Middle frontal gyrus (tissue), 1 donor: Measurements from ENCODE around the gene IRAG1.
"Not testable (repeated sequence)": the region's sequence is repeated elsewhere in the genome, so short reads cannot be mapped to it uniquely, and the experiment has no call there.

Source experiments
- DNase-seq: peaks from one replicate; pipeline ENCODE4 v3.0.0-alpha.2; 2015; ENCODE audit warnings: low spot score; ENCODE audit errors: extremely low spot score

The IRAG1 gene

DNA sequence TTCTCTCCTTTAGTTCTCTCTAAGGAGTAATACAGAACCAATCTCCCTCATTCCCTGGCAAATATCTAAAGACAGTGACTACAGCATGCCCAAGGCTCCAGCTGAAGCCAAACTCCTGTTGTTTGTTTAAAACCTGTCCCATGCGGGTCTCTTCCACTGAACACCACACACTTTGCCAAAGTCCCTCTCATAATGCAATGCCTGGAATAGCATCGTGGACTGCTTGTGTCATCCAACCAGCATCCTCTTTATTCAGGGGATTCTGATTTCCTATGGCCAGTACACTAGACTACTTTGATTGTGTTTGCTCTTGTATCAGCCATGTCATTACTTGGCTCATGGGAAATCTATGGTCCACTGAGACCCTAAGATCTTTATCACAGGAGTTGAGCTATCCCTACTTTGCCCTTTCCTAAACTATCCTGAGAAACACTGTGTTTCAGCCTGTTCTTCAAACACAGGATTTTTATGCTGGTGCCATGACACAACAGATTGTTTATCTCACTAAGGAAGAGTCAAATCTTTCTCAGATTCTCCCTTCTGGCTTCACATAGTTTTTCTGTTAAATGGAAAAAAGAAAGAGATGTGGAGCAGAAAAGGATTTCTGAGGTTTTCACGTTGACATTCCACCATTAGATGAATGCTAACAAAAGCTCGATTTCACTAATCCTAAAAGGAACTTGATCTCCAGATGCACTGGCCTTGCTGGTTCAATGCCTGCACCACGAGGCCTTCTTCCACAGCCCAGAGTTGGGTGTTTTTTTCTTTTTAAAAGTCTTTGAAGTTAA, 15.9 kb upstream of the IRAG1 start:
- no peak for DNase-seq

DNA sequence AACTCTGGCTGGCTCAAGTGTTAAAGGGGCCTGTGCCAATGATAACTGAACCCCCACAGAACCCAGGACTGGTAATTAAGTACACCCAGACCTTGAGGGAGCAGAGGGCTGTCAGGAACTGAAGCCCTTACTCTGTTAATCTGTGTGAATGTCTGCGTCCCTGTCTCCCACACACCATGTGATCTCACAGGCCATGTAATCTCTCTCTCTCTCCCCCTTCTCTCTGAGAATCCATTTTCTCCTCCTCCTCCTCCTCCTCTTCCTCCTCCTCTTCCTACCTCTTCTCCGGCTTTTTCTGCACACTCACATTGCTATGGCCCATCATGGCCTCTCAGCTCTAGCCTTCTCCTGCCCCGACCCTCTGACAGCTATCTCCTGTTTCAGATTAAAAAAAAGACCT, 14.6 kb upstream of the IRAG1 start:
- no peak for DNase-seq

DNA sequence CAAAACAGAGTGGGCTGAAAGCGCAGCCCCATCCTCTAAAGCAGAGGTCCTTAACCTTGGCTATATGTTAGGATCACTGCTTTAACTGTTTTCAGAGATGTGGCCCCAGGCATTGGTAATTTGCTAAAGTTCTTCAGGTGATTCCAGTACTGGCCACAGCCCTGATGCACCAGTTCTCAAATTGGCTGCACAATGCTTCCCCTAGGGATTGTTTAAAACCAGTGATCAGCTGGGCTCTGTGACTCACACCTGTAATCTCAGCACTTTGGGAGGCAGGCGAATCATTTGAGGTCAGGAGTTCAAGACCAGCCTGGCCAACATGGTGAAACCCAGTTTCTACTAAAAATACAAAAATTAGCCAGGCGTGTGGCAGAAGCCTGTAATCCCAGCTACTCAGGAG, 8.4 kb upstream of the IRAG1 start:
- DNase-seq = no peak

DNA sequence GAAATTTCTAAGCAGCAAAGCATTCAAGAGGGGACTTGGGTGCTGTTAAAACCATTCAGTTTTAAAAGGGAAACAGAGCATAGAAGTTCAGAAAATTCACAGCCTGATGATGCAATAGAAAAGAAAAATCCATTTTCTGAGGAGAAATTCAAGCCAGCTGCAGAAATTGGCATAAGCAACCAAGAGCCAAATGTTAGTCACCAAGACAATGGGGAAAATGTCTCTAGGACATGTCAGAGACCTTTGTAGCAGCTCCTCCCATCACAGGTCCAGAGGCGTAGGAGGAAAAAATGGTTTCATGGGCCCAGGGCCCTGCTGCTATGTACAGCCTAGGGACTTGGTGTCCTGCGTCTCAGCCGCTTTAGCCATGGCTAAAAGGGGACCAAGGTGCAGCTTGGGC, 5.5 kb upstream of the IRAG1 start:
- no peak for DNase-seq

DNA sequence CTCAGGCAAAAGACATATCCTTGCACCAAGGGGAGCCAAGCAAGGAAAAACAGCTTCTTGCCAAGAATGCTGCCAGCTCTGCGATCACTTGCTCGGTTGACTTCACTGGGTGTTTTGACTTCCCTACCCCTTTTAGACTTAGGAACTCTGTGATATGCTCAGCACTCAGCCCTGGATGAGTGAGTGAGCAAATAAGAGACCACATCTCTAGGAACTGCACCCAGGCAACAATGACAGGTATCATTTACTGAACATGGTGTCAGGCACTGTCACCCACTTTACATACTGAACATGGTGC, 3.7 kb upstream of the IRAG1 start:
- no peak for DNase-seq

DNA sequence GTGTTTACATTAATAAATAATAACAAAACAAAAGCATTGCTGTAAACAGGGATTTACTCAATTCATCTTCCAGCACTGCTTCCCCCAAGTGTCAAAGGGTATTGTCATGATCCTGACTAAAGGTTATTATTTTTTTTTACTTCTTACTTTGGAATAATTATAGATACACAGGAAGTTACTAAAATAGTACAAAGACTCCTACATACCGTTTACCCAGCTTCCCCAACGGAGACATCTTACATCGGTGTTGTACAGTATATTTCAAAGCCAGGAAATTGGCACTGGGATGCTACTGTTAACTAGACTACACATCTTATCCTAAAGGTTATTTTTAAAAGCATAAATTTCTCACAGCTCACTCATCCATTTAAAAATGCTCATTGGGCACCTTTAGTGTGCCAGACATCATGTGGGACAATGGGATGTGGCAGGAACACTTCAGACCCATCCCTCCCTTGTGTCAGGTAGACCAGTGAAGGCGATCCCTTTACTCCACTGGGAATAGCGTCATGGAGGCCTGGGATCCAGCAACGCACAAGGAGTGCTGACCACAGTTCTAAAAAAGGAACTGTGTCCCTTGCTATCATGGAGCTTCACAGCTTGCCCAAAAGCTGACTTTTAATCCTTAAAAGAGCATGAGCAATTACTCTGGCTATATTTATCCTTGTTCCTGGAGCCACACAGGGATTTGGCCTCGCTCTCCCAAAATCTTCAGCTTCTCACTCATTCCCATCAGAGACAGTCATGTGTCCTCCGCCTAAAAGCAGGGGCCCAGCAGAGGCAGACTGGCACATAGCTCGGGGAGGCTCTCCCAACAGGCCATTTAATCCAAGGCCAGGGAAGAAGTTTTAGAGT, 3.1 kb upstream of the IRAG1 start:
- DNase-seq = no peak

DNA sequence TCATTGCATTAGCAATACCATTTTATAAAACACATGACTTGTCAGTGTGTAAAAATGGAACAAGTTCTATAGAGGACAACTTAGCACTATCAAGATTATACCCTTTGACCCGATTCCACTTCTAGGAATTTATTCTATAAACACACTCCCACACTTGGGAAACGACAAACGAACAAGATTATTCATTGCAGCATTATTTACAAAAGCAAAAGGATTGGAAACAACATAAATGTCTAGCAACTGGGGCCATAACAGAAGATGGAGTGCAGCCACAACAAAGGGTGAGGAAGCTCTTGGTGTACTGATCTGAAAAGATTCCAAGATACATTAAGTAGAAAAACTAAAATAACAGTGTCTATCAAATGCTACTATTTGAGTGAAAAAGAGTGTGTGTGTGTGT, 2.3 kb upstream of the IRAG1 start:
- no peak for DNase-seq

DNA sequence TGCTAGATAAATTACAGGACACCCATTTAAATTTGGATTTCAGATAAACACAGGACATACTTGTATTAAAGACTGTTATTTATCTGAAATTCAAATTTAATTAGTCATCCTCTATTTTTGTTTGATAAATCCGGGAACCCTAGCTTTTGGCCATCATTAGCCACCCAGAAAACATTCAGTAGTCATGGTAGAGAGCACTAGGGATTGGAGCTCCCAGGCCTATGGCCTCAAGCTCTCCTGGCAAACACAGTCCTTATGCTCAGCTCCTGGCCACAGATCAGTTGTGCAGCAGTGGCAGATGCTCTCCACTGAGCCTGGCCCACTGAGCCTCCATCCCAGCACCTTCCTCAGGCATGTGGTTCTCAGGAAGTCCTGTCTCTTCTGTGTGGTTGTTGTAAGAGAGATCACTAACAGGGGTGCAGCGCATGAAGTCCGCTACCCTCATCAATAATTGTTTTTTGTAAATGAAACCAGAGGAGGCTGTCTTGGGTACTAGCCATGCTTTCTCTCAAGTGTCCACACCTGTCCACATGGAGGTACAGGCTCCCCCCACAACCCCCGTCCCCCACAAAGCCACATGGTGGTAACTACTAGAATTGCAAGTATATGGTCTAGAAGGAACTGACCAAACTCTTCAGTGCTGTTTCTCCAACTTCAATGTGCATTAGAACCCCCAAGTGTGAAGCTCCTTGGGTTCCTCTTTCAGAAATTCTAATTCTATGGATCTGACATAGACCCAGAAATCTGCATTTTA, 1.1 kb upstream of the IRAG1 start:
- no peak for DNase-seq

DNA sequence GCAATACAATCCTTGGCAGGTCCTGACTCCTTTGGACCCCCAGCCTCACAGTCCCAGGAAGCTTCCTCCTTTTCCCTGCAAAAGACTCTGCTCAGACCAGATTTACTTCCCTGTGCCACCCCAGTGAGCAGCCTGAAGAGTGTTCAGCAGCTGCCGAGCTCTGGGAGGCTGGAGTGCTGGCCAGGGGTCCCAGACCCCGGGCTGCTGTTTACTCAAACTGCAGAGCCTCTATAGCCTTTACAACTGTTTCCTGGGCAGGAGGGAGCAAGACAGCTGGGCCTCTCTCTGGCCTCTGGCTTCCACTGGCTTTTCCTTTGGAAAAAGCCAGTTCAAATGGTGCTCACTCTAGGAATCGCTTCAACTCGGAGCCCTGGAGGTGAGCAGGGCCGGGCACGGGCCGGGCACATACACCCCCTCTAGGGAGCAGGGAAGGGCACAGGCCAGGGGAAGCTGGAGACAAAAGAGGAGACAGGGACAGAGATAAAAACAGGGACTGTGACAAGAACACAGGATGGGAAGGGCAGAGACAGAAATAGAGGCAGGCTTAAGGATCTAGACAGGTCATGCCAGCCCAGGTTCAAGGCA, 932 bp downstream of the IRAG1 start:
- no peak for DNase-seq

DNA sequence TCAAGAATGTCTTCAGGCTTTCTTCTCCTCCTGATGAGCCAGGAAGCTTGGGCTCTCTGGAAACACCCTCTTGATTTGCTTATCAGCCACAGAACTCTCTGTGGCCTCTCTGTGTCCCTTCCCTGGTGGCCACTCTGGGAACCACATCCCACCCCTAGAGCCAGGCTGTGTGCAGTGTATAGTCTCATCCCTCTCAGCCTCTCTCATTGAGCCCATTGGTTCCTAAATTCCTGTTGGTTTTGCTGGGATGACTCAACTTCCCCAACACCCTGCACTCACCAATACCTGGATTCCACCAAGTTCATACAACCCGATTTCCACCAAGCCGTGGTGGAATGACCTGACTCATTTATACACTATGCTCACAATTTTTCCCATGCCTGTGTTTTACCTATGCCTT, 5.2 kb downstream of the IRAG1 start:
- no peak for DNase-seq

DNA sequence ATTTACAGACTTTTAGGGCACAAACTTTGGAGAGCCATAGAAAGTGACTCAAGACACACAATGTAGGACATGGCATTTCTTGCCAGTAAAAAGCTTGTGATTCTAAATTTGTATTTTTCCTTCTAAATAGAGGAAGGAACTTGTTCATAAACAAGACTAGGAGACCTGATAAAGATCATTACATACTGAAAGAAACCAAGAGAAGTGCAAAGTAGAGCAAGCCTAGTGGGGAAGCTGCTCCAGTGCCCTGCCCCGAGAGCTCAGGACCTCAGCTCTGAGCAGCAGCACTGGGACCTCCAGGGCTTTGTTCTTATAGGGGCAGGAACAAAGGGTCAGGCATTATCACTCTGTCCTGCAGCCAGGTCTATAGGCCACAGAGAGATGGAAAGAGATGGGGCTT, 7.2 kb downstream of the IRAG1 start:
- no peak for DNase-seq

DNA sequence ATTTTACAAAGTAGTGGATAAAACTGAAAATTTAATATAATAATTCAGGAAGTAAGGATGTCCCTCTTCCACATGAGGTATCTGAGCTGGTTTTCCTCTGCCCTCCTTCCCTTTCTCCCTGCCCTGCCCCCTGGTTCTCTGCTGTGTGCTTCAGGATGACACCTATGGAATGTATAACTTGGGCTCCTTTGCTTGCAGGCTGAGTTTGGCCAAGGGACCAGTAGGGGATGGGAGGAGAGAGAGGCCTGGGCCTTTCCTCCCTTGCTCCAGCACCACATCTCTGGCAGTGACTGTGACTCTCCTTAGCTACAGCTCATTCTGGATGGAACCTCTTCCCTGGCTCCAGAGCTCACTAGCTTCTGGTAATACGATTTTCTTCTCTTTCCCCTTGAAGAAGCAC, 10.1 kb downstream of the IRAG1 start:
- DNase-seq = no peak

DNA sequence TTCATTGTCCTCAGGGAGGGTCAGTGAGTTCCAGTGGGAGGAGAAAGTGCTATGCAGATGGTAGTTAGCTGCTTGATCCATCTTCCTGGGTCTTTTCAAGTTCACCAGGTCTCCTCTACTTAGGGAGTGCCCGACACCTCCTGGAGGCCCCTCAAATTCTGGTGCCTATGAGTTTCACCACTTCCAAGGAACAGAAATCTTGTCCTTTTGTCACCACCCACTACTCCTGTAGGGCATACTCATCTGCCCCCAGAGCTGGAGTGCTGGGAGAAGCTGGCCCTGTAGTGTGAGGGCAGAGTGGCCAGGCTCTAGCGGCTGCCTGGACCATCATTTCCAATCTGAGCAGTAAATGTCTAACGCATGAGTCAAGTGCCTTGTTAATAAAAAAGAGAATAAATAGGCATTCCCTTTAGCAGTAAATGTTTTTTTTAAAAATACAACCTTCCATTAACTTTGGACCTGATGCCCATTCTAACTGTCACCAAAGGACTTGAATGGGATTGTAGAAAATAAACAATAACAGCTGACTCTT, 12.5 kb downstream of the IRAG1 start:
- no peak for DNase-seq

DNA sequence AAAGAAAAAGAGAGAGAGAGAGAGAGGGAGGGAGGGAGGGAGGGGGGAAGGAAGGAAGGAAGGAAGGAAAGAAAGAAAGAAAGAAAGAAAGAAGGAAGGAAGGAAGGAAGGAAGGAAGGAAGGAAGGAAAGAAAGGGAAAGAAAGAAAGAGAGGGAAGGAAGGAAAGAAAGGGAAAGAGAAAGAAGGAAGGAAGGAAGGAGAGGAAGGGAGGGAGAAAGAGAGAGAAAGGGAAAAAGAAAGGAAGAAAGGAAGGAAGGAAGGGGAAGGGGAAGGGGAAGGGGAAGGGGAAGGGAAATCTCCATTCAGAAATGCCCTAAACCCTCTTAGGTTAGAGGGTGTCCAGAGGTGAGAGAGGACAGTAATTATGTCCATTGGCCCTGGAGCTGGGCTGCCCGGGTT, 13.3 kb downstream of the IRAG1 start:
- not testable (repeated sequence) for DNase-seq

DNA sequence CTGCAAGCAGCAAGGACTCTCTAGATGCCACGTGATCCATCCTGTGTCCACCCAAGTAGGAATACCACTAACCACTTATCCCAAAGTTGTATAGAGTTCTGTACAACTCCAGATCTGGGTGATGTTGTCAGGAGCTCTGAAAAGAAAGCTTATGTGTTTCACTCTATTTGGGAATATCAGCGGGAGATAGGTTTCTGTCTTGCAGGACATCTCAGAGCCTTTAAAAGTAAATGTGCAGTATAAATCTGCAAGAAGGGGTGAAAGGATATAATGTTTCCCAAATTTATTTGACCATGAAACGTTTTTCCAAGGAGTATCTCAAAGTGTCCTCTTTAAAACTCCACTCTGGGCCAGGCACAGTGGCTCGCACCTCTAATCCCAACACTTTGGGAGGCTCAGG, 13.9 kb downstream of the IRAG1 start:
- no peak for DNase-seq

DNA sequence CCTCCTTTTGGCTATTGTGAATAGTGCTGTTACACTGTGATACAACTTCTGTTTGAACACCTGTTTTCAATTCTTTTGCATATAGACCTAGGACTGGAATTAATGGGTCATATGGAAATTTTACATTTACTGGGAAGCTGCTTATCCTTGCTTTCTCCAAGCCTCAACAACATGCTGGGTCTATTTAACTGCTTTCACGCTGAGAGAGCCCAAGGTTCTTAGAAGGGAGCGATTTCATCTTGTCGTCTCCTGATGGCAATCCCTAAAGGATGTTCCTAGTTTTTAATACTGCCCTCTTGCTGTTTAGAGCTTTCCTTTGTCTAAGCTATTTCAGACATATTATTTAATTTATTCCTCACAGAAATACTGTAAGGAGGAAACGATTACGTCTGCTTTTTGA, 15.5 kb downstream of the IRAG1 start:
- DNase-seq = no peak

DNA sequence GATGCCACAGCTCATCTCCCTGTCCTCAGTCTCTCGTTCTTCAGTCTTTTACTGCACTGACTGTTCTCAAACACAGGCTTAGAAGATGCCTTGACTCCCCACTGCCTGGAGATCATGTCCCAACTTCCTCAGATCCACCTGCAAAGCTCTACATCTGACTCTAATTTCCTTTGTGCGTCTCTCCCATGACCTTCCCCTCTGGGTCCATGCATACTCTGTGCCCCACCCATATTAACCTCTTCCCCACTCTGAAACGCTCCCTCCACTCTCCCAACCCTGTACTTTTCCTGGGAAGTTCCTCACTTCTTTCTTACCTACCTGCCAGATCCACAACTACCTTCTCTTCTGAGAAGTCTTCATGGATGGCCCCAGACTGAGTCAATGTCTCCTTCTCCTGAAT, 16.6 kb downstream of the IRAG1 start:
- no peak for DNase-seq

DNA sequence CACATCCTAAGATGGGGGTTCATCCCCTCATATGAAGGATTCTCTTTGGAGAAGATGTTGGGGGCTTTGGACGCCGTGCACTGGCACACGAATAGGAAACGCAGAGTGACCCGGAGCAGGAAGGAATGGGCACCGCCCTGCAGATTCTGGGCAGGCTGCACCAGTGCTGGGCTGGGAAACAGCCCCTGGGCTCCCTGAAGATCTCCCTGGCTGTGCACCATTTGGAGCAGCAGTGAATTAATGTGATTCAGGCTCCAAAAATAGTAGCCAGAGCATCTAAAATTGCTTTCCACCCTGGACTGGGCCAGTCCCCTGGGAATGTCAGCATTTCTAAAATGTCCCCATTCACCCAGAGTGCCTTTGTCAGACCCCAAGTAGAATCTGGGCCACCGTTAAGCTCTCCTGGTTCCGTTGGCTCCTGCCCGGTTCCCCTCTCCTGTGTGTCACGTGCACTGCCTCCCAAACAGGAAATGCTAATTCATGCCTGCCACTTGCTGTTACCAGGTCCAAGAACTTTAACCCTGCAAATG, 18.6 kb downstream of the IRAG1 start:
- no peak for DNase-seq

DNA sequence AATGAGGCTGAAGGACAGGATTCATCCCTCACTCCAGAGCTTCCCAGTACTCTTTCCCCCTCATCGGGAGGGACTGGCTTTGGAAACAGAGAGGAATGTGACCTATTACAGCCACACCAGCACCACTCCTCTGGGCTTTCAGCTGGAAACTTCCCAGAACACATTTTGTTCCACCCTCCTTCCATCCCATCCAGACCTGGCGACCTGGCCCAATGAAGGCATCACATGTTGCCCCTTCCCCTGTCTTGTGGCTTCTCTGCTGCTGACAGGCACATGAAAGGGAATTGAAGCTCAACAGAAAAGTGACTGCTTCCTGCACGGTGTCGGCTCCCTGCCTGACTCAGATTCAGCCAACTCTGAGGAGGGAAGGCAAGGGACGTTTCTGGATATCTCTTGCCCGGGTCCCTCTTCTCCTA, 19.1 kb downstream of the IRAG1 start:
- DNase-seq = no peak

DNA sequence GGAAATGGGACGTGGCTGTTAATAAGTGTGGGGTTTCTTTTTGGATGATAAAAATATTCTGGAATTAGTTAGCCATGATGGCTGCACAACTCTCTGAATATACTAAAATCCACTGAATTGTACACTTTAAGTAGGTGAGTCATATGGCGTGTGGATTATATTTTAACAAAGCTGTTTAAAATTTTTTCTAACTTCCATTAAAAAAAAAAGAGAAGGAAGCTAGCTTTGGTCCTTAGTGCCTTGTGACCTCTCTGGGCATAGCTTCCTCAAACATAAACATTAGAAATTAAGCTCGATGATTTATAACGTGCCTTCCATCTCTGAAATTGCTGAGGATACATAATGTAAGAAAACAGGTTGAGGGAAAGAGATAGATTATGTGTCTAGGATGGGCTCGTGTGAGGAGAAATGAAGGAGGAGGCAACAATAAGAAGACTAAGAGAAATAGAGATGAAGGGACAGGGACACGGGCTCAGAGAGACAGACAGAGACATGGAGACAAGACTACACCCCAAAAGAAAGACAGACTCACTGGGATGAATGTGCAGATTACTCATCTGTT, 20.0 kb downstream of the IRAG1 start:
- DNase-seq = no peak

DNA sequence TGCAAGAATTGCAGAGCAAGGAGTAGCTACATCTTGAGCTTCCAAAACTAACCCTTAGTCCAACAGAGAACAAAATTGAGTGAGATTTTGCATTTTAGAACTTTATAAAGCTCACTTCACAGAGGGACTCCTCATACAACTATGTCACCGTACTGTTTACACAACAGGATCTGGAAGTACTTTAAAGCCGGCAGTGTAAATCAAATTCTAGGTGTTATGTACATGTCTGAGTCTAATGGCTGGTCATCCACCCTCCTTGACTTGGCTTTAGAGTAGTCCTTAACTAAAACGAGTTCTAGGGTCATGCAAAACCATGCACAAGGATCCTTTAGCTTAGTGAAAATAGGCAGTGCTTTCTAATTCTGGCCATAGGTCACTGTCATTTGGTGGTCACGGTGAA, 23.5 kb downstream of the IRAG1 start:
- DNase-seq = no peak
